Gastrocnemius medialis (tissue), 4 donors: ENCODE measurements around the gene LNX1.

Experiments used
- CTCF ChIP-seq, 5 experiments: fragments of 450-650 bp in 3 of 5; fragments of 200-600 bp in 2 of 5; sonication (generic) in 2 of 5; IDR thresholded peaks in 4 of 5; conservative IDR thresholded peaks in 1 of 5; 1 replicate in 4 of 5; 2 replicates in 1 of 5; pipeline ENCODE4 v1.5.1; 2016 to 2019; ENCODE audit warnings: antibody characterized with exemption in 5 of 5, mild to moderate bottlenecking in 3 of 5, moderate library complexity in 3 of 5
- POLR2A ChIP-seq, 2 donors: fragments of 450-650 bp; IDR thresholded peaks; one replicate each; pipeline ENCODE4 v1.6.1; 2017; ENCODE audit warnings: antibody characterized with exemption in 2 of 2, mild to moderate bottlenecking in 2 of 2, moderate library complexity in 2 of 2

DNA sequence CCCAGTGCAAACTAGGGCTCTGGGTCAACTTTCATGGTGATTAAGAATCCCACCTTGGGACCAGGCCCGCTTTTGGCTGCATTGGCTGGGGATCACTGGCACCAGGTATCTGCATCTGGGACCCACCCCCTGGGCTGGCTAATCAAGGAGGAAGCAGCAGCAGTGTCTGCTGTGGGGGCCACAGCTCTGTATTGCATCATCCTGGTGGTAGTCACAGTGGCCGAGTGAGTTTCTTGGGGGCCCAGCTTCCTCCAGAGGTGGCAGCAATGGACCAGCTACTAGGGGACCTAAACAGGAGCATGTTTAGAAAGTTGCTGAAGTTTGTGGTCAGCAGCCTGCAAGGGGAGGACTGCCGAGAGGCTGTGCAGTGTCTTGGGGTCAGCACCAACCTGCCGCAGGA is 15.7 kb downstream of the LNX1 start:
- TF ChIP-seq CTCF (IDR thresholded peaks at IDR 0.05 in 4 of 5, conservative IDR thresholded peaks at IDR 0.05 in 1 of 5) (no peak), POLR2A (IDR thresholded peaks at IDR 0.05) (no peak)
